ENCODE measurements around the gene STK36.

Gene STK36

DNA sequence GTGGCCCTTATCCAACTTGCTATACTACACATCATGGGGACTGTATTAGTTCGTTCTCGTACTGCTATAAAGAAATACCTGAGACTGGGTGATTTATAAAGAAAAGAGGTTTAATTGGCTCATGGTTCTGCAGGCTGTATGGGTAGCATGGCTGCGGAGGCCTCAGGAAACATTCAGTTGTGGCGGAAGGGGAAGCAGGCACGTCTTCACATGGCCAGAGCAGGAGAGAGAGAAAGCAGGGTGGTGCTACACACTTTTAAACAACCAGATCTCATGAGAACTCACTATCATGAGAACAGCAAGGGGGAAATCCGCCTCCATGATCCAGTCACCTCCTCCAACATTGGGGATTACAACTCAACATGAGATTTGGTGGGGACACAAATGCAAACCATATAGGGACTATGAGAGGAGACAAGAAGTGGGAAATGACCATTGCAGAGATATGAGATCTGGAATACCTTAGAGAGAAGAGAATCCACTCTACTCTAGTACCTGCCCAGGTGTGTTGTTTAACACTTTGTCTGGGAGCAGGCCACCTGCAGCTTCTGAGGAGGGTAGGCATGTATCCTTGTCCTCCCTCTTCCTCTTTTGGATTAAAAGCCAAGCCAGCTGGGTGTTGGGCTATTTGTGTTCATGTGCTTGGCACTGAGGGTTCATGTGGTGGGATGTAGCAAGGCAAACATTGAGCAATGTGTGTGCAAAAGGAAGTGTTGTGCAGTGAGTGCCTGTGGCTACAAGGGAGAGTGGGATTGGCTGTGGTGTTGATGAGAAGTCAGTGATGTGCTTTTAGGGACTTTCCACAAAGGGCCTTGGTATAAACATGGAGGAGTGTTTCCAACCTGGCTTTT, 61.5 kb downstream of the STK36 start:
- Histone ChIP-seq H3K4me3 (ENCODE audit: low read depth in 1 of 2, low read length in 1 of 2) (peak overlapping the region in 1 of 2 experiments; percentile 7), H3K36me3 (no peaks in the 10 kb centered on the region), H3K27ac (peak overlapping the region; percentile 97), H3K9me3 (no peaks in the 10 kb centered on the region), H3K4me1 (ENCODE audit: control insufficient read depth in 1 of 2, insufficient read depth in 1 of 2, low read depth in 1 of 2, low read length in 1 of 2) (peaks cover 41 to 49% of the 10 kb centered on the region in 2 experiments), H3K27me3 (no peaks in the 10 kb centered on the region)
- TF ChIP-seq, protein P1, sequence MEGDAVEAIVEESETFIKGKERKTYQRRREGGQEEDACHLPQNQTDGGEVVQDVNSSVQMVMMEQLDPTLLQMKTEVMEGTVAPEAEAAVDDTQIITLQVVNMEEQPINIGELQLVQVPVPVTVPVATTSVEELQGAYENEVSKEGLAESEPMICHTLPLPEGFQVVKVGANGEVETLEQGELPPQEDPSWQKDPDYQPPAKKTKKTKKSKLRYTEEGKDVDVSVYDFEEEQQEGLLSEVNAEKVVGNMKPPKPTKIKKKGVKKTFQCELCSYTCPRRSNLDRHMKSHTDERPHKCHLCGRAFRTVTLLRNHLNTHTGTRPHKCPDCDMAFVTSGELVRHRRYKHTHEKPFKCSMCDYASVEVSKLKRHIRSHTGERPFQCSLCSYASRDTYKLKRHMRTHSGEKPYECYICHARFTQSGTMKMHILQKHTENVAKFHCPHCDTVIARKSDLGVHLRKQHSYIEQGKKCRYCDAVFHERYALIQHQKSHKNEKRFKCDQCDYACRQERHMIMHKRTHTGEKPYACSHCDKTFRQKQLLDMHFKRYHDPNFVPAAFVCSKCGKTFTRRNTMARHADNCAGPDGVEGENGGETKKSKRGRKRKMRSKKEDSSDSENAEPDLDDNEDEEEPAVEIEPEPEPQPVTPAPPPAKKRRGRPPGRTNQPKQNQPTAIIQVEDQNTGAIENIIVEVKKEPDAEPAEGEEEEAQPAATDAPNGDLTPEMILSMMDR (IDR thresholded peaks at IDR 0.05) = peak; percentile 35

DNA sequence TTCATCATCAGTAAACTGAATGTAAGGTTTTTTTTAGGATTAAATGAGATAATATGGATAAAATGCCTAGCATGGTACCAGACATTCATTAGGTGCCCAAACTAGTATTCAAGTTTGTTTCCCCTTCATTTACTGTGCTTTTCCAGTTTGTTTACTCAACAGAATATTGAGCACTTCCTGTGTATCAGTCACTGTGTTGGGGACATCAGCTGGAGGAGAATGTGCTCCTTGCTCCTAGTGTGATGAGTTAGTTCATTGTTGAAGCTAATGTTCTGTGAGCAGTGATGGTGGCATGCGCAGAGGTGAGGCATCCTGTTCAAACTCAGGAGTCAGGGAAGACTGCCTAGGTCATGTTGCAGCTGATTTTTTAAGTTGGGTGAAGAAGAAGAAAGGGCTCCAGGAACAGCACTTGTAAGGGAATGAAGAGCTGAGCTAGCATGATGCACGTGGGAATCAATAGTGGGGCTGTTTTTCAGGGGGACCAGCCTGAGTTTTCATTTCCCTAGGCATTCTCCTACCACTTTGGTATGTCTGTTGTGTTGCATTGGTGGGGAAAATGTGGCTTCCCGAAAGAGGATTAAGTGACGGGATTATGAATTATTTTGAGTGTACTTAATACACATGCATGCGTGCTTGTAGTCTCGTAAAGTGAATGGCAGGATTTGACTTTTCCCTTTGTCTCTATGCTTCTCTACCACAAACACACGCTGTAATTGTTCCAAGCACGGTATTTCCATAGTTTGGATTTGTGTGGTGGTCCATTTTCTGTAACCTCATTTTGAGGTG, 62.5 kb downstream of the STK36 start:
- Histone ChIP-seq H3K4me3 (ENCODE audit: low read depth in 1 of 2, low read length in 1 of 2) (peak overlapping the region; percentile 7 to 32), H3K36me3 (no peaks in the 10 kb centered on the region), H3K4me1 (ENCODE audit: control insufficient read depth in 1 of 2, insufficient read depth in 1 of 2, low read depth in 1 of 2, low read length in 1 of 2) (peaks cover 39 to 46% of the 10 kb centered on the region in 2 experiments), H3K9me3 (no peaks in the 10 kb centered on the region), H3K27ac (peak overlapping the region; percentile 97), H3K27me3 (no peaks in the 10 kb centered on the region)
- TF ChIP-seq, protein P1 (IDR thresholded peaks at IDR 0.05) = no peak

DNA sequence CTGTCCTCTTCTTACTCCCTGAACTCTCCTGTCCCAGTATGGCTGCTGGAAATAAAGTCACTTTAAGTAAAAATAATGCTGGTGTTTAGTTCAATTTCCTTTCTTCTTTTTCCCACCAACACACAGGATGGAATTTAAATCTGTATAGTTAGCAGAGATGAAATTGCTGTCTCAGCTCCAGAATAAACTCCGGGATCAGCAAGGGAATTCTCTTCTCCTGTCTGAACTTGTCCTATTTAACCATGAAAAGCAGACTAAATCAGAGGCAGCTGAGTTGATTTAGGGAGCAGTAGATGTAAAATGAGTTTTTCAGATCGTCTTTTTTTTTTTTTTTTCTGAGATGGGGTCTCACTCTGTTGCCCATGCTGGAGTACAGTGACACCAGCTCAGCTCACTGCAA, 64.6 kb downstream of the STK36 start:
- Histone ChIP-seq H3K4me3 (ENCODE audit: low read depth in 1 of 2, low read length in 1 of 2) (no peak overlapping the region), H3K9me3 (no peaks in the 10 kb centered on the region), H3K4me1 (ENCODE audit: control insufficient read depth in 1 of 2, insufficient read depth in 1 of 2, low read depth in 1 of 2, low read length in 1 of 2) (peaks cover 36 to 40% of the 10 kb centered on the region in 2 experiments), H3K27me3 (no peaks in the 10 kb centered on the region), H3K27ac (peak overlapping the region; percentile 54), H3K36me3 (no peaks in the 10 kb centered on the region)
- TF ChIP-seq, protein P1 (IDR thresholded peaks at IDR 0.05) = no peak

DNA sequence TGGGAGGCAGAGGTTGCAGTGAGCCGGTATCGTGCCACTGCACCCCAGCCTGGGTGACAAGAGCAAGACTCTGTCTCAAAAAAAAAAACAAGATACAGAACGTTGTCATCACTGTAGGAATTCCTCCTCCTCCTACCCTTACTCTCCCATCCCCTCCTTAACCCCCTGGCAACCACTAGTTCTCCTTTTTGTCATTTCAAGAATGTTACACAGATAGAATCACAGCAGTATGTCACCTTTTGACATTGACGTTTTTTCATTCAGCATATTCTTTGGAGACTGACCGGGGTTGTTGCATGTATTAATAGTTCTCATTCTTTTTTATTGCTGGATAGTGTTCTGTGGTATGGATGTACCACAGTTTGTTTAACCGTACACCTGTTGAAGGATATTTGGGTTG, 71.2 kb downstream of the STK36 start:
- Histone ChIP-seq H3K36me3 (no peaks in the 10 kb centered on the region), H3K9me3 (no peaks in the 10 kb centered on the region), H3K4me1 (ENCODE audit: control insufficient read depth in 1 of 2, insufficient read depth in 1 of 2, low read depth in 1 of 2, low read length in 1 of 2) (peaks cover 60 to 62% of the 10 kb centered on the region in 2 experiments), H3K4me3 (ENCODE audit: low read depth in 1 of 2, low read length in 1 of 2) (no peak overlapping the region), H3K27me3 (no peaks in the 10 kb centered on the region), H3K27ac (peak overlapping the region; percentile 97)
- TF ChIP-seq, protein P1 (IDR thresholded peaks at IDR 0.05) = no peak

DNA sequence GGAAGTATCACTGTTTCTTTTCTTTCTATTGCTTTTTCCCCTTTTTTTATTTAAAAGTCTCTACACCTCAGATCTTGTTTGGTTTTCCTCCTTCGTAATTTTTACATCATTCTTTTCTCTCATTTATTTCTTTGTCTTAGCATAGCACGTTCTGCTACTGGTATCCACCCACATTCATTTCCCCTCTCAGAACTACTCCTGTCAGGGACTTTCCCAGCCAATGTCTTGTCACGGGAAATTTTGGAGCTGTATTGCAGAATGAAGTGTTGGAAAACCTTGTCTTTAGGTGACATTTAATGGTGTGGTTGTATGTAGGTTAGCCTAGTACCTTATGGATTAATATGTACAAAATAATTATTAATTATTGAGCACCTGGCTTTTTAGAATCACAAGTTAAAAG, 72.7 kb downstream of the STK36 start:
- Histone ChIP-seq H3K36me3 (peaks cover 10% of the 10 kb centered on the region), H3K4me1 (ENCODE audit: control insufficient read depth in 1 of 2, insufficient read depth in 1 of 2, low read depth in 1 of 2, low read length in 1 of 2) (peaks cover 71 to 74% of the 10 kb centered on the region in 2 experiments), H3K27ac (peak overlapping the region; percentile 97), H3K27me3 (no peaks in the 10 kb centered on the region), H3K4me3 (ENCODE audit: low read depth in 1 of 2, low read length in 1 of 2) (peak overlapping the region; percentile 4 to 50), H3K9me3 (no peaks in the 10 kb centered on the region)
- TF ChIP-seq, protein P1 (IDR thresholded peaks at IDR 0.05) = no peak

All from neutrophil (primary cell).